HG02938 (cell line): ENCODE data around the gene BDKRB2.

Experiments
- ATAC-seq: cut with Tn5 transposase; IDR thresholded peaks from one replicate; pipeline ENCODE4 v1.9.1; 2021; ENCODE audit warnings: mild to moderate bottlenecking, moderate library complexity; ENCODE audit not compliant: unreplicated experiment

BDKRB2 gene

DNA sequence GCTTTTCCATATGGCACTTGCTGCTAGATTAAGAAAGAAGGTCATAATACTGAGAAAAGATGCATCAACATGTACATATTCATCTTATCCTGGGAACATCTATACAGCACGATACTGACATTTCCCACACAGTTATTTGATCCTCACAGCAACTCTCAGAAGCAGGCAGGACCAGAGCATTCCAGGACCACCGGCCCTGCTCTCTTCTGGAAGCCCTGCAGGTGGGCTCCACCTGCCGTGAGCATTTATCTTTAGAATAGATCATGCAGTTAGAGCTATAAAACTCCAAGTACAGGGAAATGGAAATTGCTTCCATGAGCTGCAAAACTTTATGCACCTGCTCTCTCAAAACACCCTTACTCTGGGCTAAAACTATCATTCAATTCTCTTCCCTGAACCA lies 45.8 kb downstream of the BDKRB2 start:
- no peak for ATAC-seq

DNA sequence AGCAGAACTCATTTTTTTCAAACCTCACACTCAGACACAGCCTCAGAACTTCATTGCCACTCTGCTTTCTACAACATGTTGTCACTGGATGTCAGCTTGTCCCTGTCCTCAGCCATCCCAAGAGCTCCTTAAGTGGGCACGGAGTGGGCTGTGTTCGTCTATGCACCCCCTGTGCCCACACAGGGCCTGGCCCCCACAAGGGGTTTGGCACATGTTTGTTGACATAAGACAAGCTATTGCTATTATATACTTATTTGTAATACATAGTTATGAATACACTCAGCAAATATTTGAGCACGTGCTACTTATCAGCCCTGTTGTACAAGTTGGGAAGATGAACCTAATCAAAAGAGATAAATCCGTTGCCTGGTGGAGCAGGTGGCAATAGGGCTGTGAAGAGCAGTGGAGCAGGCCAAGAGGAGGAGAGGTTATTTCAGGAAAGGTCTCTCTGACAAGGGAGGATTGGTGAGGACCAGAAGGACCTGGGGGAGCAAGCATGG lies 47.1 kb downstream of the BDKRB2 start:
- no peak for ATAC-seq

DNA sequence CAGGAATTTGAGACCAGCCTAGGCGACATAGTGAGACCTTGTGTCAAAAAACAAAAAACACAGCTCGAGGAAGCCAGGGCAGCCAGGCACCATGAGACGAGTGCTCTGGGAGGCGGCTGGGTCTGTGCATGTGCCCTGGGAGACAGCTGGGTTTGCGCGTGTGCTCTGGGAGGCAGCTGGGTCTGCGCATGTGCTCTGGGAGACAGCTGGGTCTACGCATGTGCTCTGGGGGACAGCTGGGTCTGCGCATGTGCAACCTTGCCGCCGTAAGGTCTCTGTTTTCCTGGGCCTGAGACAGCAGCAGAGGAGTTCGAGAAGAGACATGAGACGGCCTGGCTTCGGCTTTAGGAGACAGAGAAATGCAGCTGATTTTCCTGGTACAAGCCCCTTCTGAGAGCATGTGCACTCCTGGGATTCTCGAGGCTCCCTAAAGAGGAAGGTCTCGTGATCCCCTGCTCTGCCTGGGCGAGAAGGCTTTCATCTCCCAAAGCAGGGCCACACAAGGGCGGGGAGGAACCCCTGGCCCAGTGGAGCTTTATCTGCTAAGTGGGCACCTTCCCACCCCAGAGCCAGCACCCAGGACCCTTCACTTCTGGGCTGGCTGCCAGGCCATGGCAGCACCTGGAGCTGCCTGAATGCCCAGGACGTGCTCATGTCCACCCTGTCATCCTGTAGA lies 47.8 kb downstream of the BDKRB2 start:
- ATAC-seq, result no peak

DNA sequence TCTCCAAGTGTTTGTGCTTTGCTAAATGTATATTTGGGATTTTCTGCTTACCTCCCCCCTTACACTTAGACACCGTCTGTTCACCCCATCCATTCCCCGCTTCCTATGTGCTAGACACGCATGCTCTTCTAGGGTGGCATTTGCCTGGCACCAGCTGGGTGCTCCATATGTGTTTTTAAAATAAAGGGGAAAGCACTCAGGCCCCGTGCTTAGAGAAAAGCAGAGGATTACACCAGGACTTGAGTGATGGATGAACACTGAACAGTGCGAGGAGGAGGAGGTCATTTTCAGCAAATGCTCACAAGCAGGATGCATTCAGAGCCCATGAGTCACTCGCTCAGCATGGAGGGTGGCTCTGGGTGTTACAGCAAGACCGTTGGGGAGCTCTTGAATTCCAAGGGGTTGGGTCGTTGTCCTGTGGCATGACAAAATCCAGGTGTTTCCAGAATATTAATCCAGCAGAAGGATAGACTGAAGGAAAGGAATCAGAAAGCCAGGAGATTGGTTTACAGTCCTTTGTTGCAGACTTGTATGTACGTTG lies 48.4 kb downstream of the BDKRB2 start:
- ATAC-seq, result no peak

GRCh38 chr14:96254687-96255086 lies 50.0 kb downstream of the BDKRB2 start:
- no peak for ATAC-seq

GRCh38 chr14:96255501-96256366 lies 51.1 kb downstream of the BDKRB2 start, which contains the start of gene BDKRB1:
BDKRB1 (plus strand) TSS chr14:96256210; CDS start chr14:96263683, 7,473 bp downstream.
- ATAC-seq, result no peak

DNA sequence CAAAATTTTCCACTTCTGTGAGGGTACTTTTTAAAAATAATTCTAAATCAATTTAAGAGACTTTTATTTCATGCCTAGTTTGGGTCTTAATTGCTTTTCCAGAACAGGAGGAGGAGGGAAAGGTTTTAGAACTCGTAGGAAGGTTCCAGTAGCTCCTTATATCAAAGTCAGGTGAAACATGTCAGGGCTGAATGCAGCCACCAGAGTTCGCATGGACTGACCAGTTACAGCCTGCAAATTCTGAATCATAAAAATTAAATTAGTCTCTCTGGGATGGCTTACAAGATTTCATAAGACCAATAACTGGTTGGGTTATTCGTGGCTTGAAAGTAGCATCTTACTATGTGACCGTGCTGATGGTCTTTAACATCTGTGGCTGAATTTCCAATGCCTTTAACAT lies 51.8 kb downstream of the BDKRB2 start:
- ATAC-seq, result no peak

- ATAC-seq, result no peak
Measured at GRCh38 chr14:96257056-96257455, 52.4 kb downstream of the BDKRB2 start.

DNA sequence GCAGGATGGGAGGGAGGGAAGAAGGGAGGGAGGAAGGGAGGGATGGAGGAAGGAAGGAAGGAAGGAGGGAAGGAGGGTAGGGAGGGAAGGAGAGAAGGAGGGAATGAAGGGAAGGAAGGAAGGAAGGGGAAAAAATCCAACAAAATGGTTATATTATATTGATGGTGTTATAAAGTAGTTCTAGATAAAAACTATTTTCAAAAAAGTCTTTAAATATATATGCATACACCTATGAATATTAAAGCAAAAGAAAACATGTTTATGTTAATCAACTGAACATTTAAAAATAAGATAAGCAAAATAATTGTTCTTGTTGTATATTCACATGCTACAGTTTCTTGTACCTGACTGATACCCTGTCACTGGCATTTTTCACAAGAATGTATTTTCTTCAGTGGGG lies 53.3 kb downstream of the BDKRB2 start:
- ATAC-seq, result no peak

GRCh38 chr14:96260341-96260821 lies 55.7 kb downstream of the BDKRB2 start:
- no peak for ATAC-seq

- no peak for ATAC-seq
Measured at GRCh38 chr14:96261053-96261452, 56.4 kb downstream of the BDKRB2 start.

DNA sequence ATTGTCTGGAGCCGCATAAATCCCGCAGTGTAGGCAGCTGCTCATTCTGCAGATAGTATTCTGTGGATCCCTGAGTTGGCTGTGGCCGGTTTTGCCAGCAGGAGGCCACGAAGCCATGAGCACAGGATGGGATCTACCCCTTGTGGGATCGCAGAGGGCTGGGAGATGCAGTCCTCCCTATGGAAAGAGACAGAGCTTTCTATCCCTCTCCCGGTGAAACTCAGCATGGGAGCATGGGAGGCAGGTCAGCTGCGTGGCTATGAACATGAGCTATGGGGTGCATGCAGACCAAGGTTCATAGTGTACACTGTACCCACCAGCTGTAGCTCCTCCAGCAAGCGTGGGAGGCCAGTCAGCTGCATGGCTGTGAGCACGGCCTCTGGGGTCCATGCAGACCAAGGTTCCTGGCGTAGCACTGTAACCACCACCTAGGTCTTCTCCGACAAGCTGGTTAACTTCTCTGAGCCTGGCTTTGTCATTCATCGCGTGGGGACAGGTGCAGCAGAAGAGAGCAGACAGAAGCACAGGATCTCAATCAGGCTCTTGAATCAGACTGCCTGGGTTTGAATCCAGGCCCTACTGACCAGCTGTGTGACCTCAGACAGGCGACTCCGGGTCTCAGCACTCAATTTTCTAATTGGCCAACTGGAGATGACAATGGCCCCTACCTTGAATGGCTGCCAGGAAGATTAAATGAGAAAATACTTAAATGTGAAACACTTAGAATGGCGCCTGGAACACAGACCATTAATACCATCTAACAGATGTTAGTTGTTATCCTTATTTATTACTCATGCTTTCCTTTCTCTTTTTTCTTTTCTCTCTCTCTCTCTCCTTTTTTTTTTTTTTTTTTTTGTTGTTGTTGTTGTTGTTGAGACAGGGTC lies 57.4 kb downstream of the BDKRB2 start:
- ATAC-seq, result no peak

DNA sequence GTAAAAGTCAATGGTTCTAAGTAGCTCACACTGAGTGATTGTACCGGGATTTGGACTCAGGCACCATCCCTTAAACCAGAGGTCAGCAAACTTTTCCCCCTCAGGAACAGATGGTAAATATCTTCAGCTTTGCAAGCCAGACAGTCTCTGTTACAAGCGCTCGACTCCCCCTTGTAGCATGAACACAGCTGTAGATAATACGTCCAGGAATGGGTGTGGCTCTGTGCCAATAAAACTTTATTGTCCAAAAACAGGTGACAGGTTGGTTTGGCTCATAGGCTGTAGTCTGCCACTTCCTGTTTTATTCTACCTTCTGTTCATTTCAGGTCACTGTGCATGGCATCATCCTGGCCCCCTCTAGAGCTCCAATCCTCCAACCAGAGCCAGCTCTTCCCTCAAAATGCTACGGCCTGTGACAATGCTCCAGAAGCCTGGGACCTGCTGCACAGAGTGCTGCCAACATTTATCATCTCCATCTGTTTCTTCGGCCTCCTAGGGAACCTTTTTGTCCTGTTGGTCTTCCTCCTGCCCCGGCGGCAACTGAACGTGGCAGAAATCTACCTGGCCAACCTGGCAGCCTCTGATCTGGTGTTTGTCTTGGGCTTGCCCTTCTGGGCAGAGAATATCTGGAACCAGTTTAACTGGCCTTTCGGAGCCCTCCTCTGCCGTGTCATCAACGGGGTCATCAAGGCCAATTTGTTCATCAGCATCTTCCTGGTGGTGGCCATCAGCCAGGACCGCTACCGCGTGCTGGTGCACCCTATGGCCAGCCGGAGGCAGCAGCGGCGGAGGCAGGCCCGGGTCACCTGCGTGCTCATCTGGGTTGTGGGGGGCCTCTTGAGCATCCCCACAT lies 58.9 kb downstream of the BDKRB2 start:
- no peak for ATAC-seq

DNA sequence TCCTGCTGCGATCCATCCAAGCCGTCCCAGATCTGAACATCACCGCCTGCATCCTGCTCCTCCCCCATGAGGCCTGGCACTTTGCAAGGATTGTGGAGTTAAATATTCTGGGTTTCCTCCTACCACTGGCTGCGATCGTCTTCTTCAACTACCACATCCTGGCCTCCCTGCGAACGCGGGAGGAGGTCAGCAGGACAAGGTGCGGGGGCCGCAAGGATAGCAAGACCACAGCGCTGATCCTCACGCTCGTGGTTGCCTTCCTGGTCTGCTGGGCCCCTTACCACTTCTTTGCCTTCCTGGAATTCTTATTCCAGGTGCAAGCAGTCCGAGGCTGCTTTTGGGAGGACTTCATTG lies 59.5 kb downstream of the BDKRB2 start:
- ATAC-seq, result no peak

DNA sequence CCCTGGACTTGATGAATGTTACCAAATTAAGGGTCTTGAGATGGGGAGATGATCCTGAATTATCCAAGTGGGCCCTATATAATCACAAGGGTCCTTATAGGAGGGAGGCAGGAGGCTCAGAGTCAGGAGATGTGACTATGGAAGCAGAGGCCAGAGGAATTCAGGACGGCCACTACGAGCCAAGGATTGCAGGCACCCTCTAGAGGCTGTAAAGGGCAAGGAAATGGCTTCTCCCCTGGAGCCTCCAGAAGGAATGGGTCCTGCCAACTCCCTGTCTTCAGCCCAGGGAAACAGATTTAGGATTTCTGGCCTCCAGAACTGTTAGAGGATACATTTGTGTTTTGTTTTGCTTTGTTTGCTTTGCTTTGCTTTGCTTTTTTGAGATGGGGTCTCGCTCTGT lies 60.2 kb downstream of the BDKRB2 start:
- no peak for ATAC-seq

GRCh38 chr14:96265383-96266095 lies 60.9 kb downstream of the BDKRB2 start:
- ATAC-seq, result no peak

- no peak for ATAC-seq
Measured at GRCh38 chr14:96267336-96267735, 62.7 kb downstream of the BDKRB2 start.

GRCh38 chr14:96267916-96268315 lies 63.3 kb downstream of the BDKRB2 start:
- no peak for ATAC-seq
